ENCODE results near the gene CCDC137.

Gene CCDC137

DNA sequence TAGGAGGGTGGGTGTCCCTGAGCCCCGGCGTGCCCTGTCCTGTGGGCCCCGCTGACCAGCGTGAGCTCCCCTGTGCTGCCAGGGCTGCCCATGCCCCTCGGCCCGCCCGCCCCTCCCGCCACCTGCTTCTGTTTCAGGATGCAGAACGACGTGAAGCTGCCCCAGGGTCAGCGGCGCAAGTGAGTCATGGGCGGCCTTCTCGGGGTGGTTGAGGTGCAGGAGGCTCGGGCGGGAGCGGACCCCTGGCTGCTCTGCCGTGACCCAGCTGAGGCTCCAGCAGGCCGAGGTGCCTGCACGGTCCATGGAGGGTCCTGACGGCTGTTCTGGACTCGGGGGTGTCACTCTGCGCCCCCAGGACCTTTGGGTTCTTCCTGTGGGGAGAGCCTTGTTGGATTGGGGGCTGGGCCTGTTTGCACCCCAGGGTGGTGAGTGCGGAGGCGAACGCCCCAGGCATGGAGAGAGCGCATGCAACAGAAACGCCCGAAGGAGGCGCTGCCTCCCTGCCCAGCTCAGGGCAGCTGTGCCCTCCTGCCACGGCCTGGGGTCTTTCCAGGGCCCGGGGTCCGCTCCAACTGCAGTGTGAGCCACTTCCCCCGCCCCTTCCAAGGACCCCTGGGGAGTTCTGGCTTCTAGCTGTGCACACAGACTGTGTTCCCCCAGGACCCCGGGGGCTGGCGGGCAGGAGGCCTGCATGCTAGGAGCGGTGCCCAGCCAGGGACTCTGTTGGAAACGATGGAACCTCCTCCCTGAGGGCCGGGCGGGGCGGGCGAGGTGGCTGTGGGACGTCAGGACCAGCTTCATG is 49.5 kb downstream of the CCDC137 start:
- no peak for DNase-seq (ENCODE audit: low read depth, low spot score)

DNA sequence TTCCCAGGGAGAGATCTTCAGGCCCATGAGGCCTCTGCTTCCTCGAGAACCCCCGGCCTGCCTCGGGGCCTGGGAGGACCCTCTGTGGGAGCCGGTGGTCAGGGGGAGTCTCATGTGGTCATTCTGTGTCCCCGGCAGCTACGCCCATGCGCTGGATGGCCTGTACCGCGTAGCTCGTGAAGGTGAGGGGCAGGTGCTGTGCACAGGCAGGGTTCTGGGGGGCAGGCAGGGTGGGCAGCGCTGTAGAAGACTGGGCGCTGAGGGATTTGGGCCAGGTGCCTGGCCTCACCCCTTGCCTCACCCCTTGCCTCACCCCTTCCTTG is 50.1 kb downstream of the CCDC137 start:
- DNase-seq (ENCODE audit: low read depth, low spot score) = no peak

DNA sequence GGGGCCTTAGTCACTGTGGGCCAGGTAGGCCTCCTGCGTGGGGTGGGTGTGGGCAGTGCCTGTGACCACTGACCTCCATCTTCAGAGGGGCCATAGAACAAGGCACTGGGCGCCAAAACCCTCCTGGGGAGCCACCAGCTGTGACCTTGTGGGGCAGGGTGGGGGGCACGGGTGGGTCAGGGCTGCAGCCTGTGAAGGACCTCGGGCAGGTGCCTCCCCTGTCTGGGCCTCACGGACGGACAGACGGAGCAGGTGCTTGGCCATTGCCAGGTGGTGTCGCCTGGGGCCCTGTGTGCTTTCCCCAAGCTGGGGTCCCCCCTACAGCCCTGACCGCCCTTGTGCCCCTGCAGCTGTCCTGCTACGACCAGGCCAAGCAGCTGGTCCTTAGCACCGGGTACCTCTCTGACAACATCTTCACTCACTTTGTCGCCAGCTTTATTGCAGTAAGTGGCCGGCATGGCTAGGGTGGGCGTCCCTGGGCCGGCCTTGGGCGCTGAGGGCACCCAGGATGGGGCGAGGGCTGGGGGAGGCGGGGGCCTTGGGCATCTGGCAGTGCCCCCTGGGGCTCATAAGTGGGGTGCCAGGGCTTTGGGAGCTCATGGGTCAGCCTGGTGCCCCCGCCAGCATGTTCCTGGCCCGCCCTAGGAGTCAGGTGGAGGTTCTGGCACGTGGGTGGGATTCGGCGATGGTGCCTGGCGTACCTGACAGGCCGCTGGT is 50.7 kb downstream of the CCDC137 start:
- DNase-seq (ENCODE audit: low read depth, low spot score) = no peak

DNA sequence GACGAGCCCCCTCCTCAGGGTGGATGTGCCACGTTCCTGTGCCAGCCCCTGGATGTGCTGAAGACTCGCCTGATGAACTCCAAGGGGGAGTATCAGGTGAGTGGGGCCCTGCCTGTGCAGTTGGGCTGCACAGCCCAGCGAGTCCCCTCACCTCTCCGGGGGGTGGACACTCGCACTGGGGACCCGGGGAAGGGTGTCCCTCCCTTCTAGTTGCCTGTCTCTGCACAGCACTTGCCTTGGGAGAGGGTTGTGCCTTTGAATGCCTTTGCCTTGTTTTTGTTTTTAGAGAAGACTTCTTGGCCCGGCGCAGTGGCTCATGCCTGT is 51.2 kb downstream of the CCDC137 start:
- no peak for DNase-seq (ENCODE audit: low read depth, low spot score)

DNA sequence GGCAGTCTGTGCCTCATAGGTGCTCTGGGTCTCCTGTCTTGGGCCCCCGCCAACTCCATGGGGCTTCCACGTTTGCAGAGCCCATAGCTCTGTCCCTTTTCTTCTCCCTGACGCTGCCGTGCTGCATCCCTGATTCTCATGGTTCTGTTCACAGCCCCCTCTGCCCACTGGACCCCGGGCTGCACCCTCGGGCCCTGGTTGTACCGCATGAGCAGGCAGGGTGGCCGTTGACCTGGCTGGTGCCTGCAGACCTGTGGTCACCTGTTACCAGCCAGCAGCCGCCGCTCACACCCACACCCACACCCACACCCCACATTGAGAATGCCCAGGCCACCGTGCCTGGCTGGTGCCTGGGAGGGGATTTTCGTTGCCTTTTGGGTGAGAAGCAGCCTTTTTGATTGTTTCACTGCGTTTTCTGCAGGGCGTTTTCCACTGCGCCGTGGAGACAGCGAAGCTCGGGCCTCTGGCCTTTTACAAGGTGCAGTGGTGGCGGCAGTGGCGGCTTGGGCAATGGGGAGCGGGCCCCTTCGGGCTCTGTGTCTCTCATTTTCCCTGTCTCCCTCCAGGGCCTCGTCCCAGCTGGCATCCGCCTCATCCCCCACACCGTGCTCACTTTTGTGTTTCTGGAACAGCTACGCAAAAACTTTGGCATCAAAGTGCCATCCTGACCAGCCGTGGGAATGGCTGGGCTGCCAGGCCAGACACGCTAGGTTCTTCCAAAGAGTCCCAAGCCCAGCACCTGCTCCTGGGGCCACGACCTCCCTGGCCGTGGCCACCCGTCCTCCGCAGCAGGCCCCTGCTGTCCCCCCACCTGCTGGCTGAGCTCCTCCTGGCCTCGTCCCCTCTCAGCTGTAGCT is 53.1 kb downstream of the CCDC137 start:
- no peak for DNase-seq (ENCODE audit: low read depth, low spot score)

- DNase-seq (ENCODE audit: low read depth, low spot score) = no peak
These were observed 53.9 kb downstream of the CCDC137 start for GRCh38 chr17:81720267-81721071.

- DNase-seq (ENCODE audit: low read depth, low spot score) = no peak
These were observed 55.9 kb downstream of the CCDC137 start for GRCh38 chr17:81722184-81723120.
